Measurements from ENCODE around the gene ZNHIT3. TPM values are rescaled to one million over a fixed set of nuclear protein-coding genes. Genes with fewer than 3 reads are reported as not detected.
"Not testable (repeated sequence)": the region's sequence is repeated elsewhere in the genome, so short reads cannot be mapped to it uniquely, and the experiment has no call there.

Gene ZNHIT3
- polyA plus RNA-seq, 3 donors: 33.6 to 40.8 (median 38.6) TPM

GRCh38 chr17:36481829-36482228 lies 4.7 kb upstream of the ZNHIT3 start:
- no peak overlapping the region for H3K27ac ChIP-seq (ENCODE audit: low read depth, low read length)
- WGBS, 3 donors: 39 to 79% (median 75%) methylated on average over 7 of the region's 7 CpGs

GRCh38 chr17:36482611-36483504 lies 3.6 kb upstream of the ZNHIT3 start:
- no peak overlapping the region for H3K27ac ChIP-seq (ENCODE audit: low read depth, low read length)
- WGBS, 3 donors: 6% methylated on average over 58 to 79 of the region's 79 CpGs

GRCh38 chr17:36484021-36484420 lies 2.5 kb upstream of the ZNHIT3 start:
- not testable (repeated sequence) for H3K27ac ChIP-seq (ENCODE audit: low read depth, low read length)
- 83 to 90% (median 84%) methylated on average over 7 of the region's 7 CpGs for WGBS, 3 donors

DNA sequence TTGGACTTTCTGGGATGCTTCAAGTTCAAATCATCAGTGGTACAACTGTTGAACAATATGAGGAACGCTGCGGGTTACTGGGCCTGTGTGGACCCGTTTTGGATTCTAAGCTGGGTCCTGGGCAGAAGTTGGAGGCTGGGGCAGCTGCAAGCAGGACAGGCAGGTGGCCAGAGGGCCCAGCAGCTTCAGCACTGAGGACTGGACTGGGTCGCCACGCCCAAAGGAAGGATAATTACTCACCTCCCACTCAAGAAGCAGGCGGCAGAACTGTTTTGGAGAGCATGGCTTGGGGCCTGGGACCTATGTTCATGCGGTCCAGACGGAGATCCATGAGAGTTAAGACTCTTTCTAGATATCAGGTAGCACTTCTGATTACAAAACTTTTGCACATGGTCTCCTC lies 1.5 kb upstream of the ZNHIT3 start:
- WGBS, 3 donors: 88 to 89% (median 88%) methylated on average over 8 of the region's 8 CpGs
- H3K27ac ChIP-seq (ENCODE audit: low read depth, low read length): no peak overlapping the region

DNA sequence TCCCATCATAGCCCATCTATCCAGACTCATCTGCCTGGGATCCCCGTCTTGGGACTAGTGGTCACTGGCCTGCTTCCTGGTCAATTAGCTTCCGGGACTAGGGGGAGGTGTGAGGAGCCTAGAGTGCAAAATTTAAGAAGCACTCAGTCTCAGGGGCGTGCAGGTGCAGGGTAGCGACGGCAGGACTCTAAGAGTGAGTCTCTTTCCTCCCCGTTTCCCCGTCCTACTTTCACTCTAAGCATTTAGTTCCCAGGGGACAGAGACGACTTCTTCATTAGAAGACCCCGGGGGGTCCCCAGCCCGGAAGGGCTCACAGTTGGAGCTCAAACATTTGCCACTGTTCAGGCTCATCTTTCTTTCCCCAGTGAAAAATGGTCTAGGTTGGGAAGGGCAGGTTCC lies 677 bp upstream of the ZNHIT3 start:
- no peak overlapping the region for H3K27ac ChIP-seq (ENCODE audit: low read depth, low read length)
- WGBS, 3 donors: 33 to 38% (median 38%) methylated on average over 10 of the region's 10 CpGs

GRCh38 chr17:36493956-36494355 lies 7.5 kb downstream of the ZNHIT3 start:
- WGBS, 3 donors: 84 to 89% (median 85%) methylated on average over 1 of the region's 1 CpG
- H3K27ac ChIP-seq (ENCODE audit: low read depth, low read length): no peak overlapping the region

DNA sequence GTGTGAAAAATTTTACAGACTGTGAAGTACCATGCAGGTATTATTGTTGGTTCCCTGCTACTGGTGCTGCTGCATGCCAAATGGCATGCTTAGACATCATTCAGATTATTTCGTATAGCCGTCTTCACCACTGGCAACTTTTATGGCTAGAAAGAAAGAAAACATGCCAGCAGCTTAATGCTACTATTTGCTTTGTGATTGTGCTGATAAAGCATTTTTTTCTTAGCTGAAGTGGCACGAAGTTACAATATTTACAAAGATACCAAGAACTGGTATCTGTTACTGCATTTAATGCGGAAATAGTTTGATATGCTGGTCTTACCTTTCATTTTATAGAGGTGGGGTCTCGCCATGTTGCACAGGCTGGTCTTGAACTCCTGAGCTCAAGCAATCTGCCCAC lies 8.2 kb downstream of the ZNHIT3 start:
- no peak overlapping the region for H3K27ac ChIP-seq (ENCODE audit: low read depth, low read length)
- WGBS, 3 donors: 37 to 85% (median 82%) methylated on average over 5 of the region's 5 CpGs

DNA sequence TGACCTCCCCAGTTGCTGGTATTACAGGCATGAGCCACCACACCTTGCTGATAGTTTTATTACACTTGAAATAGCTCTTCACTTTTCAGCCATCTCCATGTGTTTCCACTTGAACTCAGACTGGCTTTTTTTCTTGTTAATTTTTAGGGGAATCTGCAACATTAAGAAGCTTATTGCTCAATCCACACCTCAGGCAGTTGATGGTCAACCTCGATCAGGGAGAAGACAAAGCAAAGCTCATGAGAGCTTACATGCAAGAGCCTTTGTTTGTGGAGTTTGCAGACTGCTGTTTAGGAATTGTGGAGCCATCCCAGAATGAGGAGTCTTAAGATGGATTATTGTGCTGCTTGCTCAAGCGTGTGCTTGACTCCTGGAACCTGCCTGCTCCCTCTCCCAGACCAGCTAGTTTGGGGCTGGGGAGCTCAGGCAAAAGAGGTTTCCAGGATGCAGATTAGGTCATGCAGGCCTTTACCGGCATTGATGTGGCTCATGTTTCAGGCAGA lies 8.6 kb downstream of the ZNHIT3 start:
- WGBS, 3 donors: 63 to 90% (median 70%) methylated on average over 3 of the region's 3 CpGs

DNA sequence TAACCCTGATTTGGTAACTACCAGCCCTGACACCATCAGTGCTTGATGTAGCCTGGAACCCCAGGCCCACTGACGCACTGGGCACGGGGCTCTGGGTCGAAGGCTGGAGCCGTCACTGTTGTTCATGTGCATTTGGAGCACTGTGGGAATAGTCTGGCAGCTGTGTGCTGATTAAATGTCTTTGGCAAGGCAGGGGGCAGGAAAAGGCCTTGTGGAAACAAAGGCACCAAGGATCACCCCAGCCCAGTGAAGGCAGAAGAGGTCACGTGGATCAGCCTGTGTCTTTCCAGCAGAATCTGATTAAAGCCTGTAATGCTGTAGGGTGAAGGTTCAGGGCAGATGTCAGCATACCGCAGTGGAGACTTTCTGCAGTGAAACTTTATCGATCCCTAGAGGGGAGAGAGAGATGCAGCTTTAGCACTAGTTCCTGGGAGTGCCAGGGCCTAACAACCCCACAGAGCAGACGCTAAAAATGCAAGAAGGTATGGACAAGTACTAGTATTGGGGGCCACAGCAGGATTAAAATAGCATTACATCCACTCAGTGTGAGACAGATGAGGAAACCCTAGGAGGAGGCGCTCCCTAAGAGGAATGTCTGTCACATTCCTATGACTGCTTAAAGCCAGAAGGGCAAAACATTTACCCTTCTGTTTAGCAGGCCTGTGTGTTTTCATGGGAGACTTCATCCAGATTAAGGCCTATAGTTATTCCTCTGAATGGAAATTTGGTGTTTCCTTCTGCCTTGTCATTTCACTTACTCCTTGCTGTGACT lies 9.7 kb downstream of the ZNHIT3 start:
- 81 to 87% (median 87%) methylated on average over 9 of the region's 9 CpGs for whole genome bisulfite sequencing, 3 donors
- H3K27ac ChIP-seq (ENCODE audit: low read depth, low read length): no peak overlapping the region

More for the DNA sequence above, 8.6 kb downstream of the ZNHIT3 start:
- H3K27ac ChIP-seq (ENCODE audit: low read depth, low read length): no peak overlapping the region

- WGBS, 3 donors: 66 to 85% (median 68%) methylated on average over 9 of the region's 9 CpGs
- no peak overlapping the region for H3K27ac ChIP-seq (ENCODE audit: low read depth, low read length)
Observed at GRCh38 chr17:36498155-36498554, 11.7 kb downstream of the ZNHIT3 start.

- WGBS, 3 donors: 62 to 76% (median 75%) methylated on average over 7 of the region's 7 CpGs
- no peak overlapping the region for H3K27ac ChIP-seq (ENCODE audit: low read depth, low read length)
Observed at GRCh38 chr17:36498560-36499300, 12.2 kb downstream of the ZNHIT3 start.

- H3K27ac ChIP-seq (ENCODE audit: low read depth, low read length): no peak overlapping the region
- 93 to 98% (median 95%) methylated on average over 10 to 15 of the region's 15 CpGs for WGBS, 3 donors
Observed at GRCh38 chr17:36500745-36501225, 14.3 kb downstream of the ZNHIT3 start.

DNA sequence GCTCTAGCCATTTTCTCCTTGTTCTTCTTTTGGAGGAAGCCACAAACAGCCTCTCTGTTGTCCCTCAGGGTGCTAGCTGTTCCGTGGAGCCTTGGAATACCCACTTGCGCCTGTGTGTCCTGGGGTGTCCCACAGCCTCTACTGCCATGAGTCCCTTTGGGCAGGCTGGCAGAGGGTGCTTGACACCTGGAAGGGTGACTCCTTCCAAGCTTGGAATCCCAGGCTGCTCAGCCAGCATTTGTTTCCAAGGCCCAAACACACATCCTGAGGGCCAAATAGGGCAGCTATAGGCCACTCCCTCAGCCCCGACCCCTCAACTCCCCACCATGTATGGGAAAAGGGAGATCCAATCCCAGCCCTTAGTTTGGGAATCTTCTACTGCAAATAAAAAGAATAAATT lies 14.9 kb downstream of the ZNHIT3 start:
- WGBS, 3 donors: 95 to 98% (median 97%) methylated on average over 3 of the region's 3 CpGs

DNA sequence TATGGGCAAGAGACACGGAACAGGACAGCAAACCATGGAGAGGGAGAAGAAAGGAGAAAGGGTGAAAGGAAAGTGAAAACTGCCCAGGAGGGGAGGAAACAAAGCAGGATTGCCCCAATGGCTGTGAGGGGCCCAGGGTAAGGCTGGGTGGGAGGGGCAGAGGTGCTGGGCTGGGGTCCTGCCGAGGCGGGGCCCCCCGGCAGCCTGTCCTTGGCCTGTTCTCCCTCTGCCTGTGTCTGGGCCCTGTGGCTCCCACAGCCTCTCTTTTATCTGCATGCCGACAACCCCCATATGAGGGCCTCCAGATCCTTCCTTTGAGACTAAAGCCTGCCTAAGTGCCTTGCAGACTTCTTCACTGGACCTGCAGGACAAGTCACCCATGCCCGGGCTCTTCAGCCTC lies 15.5 kb downstream of the ZNHIT3 start:
- H3K27ac ChIP-seq (ENCODE audit: low read depth, low read length): no peak overlapping the region
- WGBS, 3 donors: 91 to 98% (median 96%) methylated on average over 6 of the region's 6 CpGs

More for the DNA sequence above, 14.9 kb downstream of the ZNHIT3 start:
- no peak overlapping the region for H3K27ac ChIP-seq (ENCODE audit: low read depth, low read length)

DNA sequence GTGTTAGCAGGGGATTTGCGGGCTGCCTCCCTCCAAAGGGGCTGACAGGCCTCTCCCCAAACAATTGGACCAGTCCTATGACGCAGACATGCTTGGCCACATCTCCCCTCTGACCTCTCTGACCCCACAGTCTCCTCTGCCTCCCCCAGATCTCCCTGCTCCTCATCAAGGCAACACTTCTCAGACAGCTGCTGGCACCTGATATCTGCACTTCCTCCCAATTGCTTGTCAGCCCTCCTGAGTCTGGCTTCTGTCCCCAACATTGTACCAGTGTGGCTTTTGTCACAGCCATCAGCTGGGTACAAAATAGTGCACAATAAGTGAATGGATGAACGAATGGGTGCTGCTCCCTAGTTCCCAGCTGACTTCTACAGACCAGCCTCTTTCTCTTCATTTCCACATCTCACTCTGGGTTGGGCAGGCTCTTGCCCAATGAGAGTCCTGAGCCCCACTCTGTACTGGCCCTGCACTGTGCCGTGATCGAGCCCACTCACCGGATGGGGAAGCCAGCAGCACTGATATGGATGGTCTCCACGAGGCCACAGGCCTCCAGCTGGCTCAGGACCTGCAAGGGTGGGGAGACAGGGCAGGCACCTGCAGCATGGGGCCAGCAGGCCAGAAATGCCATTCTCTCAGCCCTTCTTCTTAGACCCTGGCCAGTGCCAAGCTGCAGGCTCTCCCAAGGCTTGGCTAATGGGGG lies 17.1 kb downstream of the ZNHIT3 start:
- no peak overlapping the region for H3K27ac ChIP-seq (ENCODE audit: low read depth, low read length)
- WGBS, 3 donors: 94 to 97% (median 96%) methylated on average over 7 of the region's 7 CpGs

DNA sequence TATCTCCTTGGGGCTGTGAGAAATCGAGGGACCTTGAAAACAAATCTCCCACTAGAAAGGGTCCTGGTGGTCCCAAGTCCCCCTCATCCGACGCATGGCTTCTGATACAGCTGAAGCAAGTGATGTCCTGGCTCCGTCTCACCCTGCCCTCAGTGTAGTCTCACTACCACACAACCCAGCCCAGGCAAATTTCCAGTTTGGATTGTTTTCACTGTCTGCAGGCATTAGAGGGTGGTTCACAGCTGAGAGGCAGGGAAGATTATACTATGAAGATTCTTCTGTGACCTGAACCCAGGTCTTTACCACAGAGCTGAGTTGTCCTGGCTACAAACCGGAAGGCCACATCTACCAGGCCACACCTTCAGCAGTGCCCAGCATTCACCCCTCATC lies 17.7 kb downstream of the ZNHIT3 start:
- 96 to 98% (median 96%) methylated on average over 5 of the region's 5 CpGs for WGBS, 3 donors
- no peak overlapping the region for H3K27ac ChIP-seq (ENCODE audit: low read depth, low read length)

DNA sequence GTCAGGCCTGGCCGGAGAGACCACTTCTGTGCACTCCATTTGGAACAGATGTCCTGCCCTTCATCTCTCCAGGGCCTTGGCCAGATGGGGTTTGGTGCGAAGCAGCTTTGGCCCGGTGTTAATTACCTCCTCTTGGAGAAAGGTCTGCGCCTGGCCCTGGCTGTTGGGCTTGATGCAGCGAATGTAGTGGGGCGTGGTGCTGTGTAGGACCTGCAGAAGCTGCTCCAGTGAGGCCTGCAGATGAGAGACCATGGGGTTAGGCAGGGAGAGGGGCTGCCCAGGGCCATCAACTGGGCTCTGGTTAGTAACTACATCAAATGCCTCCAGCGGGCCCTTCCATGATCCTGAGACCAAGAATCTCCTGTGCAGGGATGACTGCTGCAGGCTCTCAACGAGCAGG lies 18.7 kb downstream of the ZNHIT3 start:
- no peak overlapping the region for H3K27ac ChIP-seq (ENCODE audit: low read depth, low read length)
- 94 to 98% (median 96%) methylated on average over 8 of the region's 8 CpGs for WGBS, 3 donors

GRCh38 chr17:36506249-36506826 lies 19.9 kb downstream of the ZNHIT3 start:
- H3K27ac ChIP-seq (ENCODE audit: low read depth, low read length): no peak overlapping the region
- whole genome bisulfite sequencing, 3 donors: 85 to 91% (median 88%) methylated on average over 6 of the region's 6 CpGs

Data from adipose tissue (tissue), 3 donors.